Lower leg skin (tissue), 4 donors: Measurements from ENCODE around the gene DAAM1. TPM values are rescaled to one million over a fixed set of nuclear protein-coding genes. Genes with fewer than 3 reads are reported as not detected.

Source experiments
- DNase-seq, 2 donors: peaks; one replicate each; pipeline ENCODE4 v3.0.0-alpha.2; 2019; ENCODE audit warnings: low spot score in 2 of 2
- H3K4me3 ChIP-seq: fragments of 200-600 bp; sonication (generic); 2 replicates; pipeline ENCODE4 v1.5.1; 2017; ENCODE audit warnings: mild to moderate bottlenecking, low read depth; ENCODE audit not compliant: poor library complexity, severe bottlenecking
- CTCF ChIP-seq, 3 donors: fragments of 450-650 bp; IDR thresholded peaks; one replicate each; pipeline ENCODE4 v1.5.1; 2016; ENCODE audit warnings: antibody characterized with exemption in 3 of 3, mild to moderate bottlenecking in 3 of 3, moderate library complexity in 2 of 3
- POLR2A ChIP-seq, 2 donors: fragments of 450-650 bp; IDR thresholded peaks; one replicate each; pipeline ENCODE4 v1.6.1; 2016 to 2017; ENCODE audit warnings: antibody characterized with exemption in 2 of 2, mild to moderate bottlenecking in 1 of 2, moderate library complexity in 1 of 2
- WGBS, 2 donors: methylation state at CpG; one replicate each; pipeline ENCODE4 v1.1.5; 2018; 5-methylcytosine and 5-hydroxymethylcytosine counted together
- intact Hi-C: fragments of 100-400 bp; cut with DNase I; formaldehyde crosslinking; loops from one replicate; pipeline ENCODE4 v1.15.0; 2023; ENCODE audit warnings: low total_unique reads
- total RNA-seq, 4 donors: library from RNA; depleted of rRNA; stranded (reverse); fragments of >200 nt; gene quantifications; one replicate each; pipeline ENCODE4 v1.1.0, GENCODE V29; 2016

Gene DAAM1
- total RNA-seq, 4 donors from 2014 or later = 155 to 194 (median 183) TPM

- WGBS, 2 donors = 96% methylated on average over 3 of the region's 3 CpGs
- H3K4me3 ChIP-seq = no peak overlapping the region
- TF ChIP-seq CTCF (IDR thresholded peaks at IDR 0.05) = no peak
- TF ChIP-seq POLR2A (IDR thresholded peaks at IDR 0.05) = no peak
- intact Hi-C loops = no loop called here
- no peak for DNase-seq
These were observed 81.0 kb downstream of the DAAM1 start for GRCh38 chr14:59269466-59269865.

GRCh38 chr14:59271256-59271655 is 82.8 kb downstream of the DAAM1 start:
- 93 to 94% methylated on average over 2 of the region's 2 CpGs for WGBS, 2 donors
- no peak overlapping the region for H3K4me3 ChIP-seq
- intact Hi-C loops = no loop called here
- TF ChIP-seq POLR2A (IDR thresholded peaks at IDR 0.05) (no peak), CTCF (IDR thresholded peaks at IDR 0.05) (no peak)
- no peak for DNase-seq

GRCh38 chr14:59271734-59272133 is 83.3 kb downstream of the DAAM1 start:
- 83 to 84% methylated on average over 4 of the region's 4 CpGs for WGBS, 2 donors

GRCh38 chr14:59272633-59273032 is 84.2 kb downstream of the DAAM1 start:
- DNase-seq = no peak
- TF ChIP-seq CTCF (IDR thresholded peaks at IDR 0.05) (no peak), POLR2A (IDR thresholded peaks at IDR 0.05) (no peak)
- intact Hi-C loops = no loop called here
- no peak overlapping the region for H3K4me3 ChIP-seq

More at GRCh38 chr14:59271734-59272133, 83.3 kb downstream of the DAAM1 start:
- intact Hi-C loops = no loop called here
- TF ChIP-seq POLR2A (IDR thresholded peaks at IDR 0.05) = no peak
- no peak for TF ChIP-seq CTCF (IDR thresholded peaks at IDR 0.05)
- DNase-seq = no peak
- H3K4me3 ChIP-seq = no peak overlapping the region

GRCh38 chr14:59273737-59274136 is 85.3 kb downstream of the DAAM1 start:
- no peak for DNase-seq
- intact Hi-C loops = no loop called here
- TF ChIP-seq POLR2A (IDR thresholded peaks at IDR 0.05) = no peak

GRCh38 chr14:59274991-59275391 is 86.5 kb downstream of the DAAM1 start:
- intact Hi-C loops = no loop called here
- TF ChIP-seq POLR2A (IDR thresholded peaks at IDR 0.05) (no peak), CTCF (IDR thresholded peaks at IDR 0.05) (no peak)
- no peak overlapping the region for H3K4me3 ChIP-seq
- WGBS, 2 donors = 32 to 37% methylated on average over 3 of the region's 3 CpGs
- DNase-seq = no peak

More at GRCh38 chr14:59273737-59274136, 85.3 kb downstream of the DAAM1 start:
- no peak overlapping the region for H3K4me3 ChIP-seq
- WGBS, 2 donors = 53 to 57% methylated on average over 4 of the region's 4 CpGs
